Keratinocyte (primary cell): ENCODE data around the gene DES. TPM values are rescaled to one million over a fixed set of nuclear protein-coding genes. Genes with fewer than 3 reads are reported as not detected.

Experiments
- DNase-seq: peaks from one replicate; pipeline ENCODE4 v3.0.0-alpha.2; 2011; ENCODE audit warnings: low read depth, missing footprints, low spot score
- FAIRE-seq: peaks from 2 replicates; lab custom pipeline; 2011; peaks lifted over from hg19 to GRCh38; lab: Jason Lieb, UNC
- H2AFZ ChIP-seq: 2 replicates; pipeline ENCODE4 v1.6.0; 2012; ENCODE audit warnings: low read length, control low read depth, inconsistent platforms; ENCODE audit not compliant: control insufficient read depth
- H3K27ac ChIP-seq: 2 replicates; pipeline ENCODE4 v1.5.1; 2011; ENCODE audit warnings: low read length; ENCODE audit not compliant: control insufficient read depth, insufficient read depth
- H3K27me3 ChIP-seq: 3 replicates; pipeline ENCODE4 v1.6.0; 2011; ENCODE audit warnings: low read length; ENCODE audit not compliant: control insufficient read depth, insufficient read depth; ENCODE audit errors: extremely low read depth
- H3K36me3 ChIP-seq, 2 experiments: 2 replicates in 1 of 2; 3 replicates in 1 of 2; pipeline ENCODE4 v1.5.1; 2011; ENCODE audit warnings: low read length in 2 of 2, mild to moderate bottlenecking in 1 of 2; ENCODE audit not compliant: control insufficient read depth in 2 of 2, insufficient read depth in 2 of 2; ENCODE audit errors: extremely low read depth in 1 of 2
- H3K4me1 ChIP-seq: 3 replicates; pipeline ENCODE4 v1.5.1; 2011; ENCODE audit warnings: low read length; ENCODE audit not compliant: control insufficient read depth, insufficient read depth; ENCODE audit errors: extremely low read depth
- H3K4me2 ChIP-seq: 3 replicates; pipeline ENCODE4 v1.6.0; 2011; ENCODE audit warnings: low read depth, low read length; ENCODE audit not compliant: control insufficient read depth, insufficient read depth; ENCODE audit errors: extremely low read depth
- H3K4me3 ChIP-seq, 3 experiments: fragments of 200-600 bp in 1 of 3; sonication (generic) in 1 of 3; 2 replicates in 2 of 3; 3 replicates in 1 of 3; pipeline ENCODE4 v1.5.1; 2011 to 2016; ENCODE audit warnings: low read length in 3 of 3, mild to moderate bottlenecking in 3 of 3, control low read depth in 2 of 3, inconsistent platforms in 1 of 3, low read depth in 1 of 3, mixed read lengths in 1 of 3, mixed run types in 1 of 3, moderate library complexity in 1 of 3; ENCODE audit not compliant: control insufficient read depth in 2 of 3, insufficient read depth in 2 of 3; ENCODE audit errors: extremely low read depth in 1 of 3
- H3K79me2 ChIP-seq: 2 replicates; pipeline ENCODE4 v1.6.0; 2012; ENCODE audit warnings: low read length; ENCODE audit not compliant: control insufficient read depth, insufficient read depth
- H3K9ac ChIP-seq: 3 replicates; pipeline ENCODE4 v1.6.0; 2011; ENCODE audit warnings: low read length; ENCODE audit not compliant: control insufficient read depth, insufficient read depth; ENCODE audit errors: extremely low read depth
- H3K9me1 ChIP-seq: 3 replicates; pipeline ENCODE4 v1.6.0; 2011; ENCODE audit warnings: low read length; ENCODE audit not compliant: control insufficient read depth, insufficient read depth; ENCODE audit errors: extremely low read depth
- H3K9me3 ChIP-seq: 2 replicates; pipeline ENCODE4 v1.5.1; 2012; ENCODE audit warnings: low read depth, low read length; ENCODE audit not compliant: control insufficient read depth
- H4K20me1 ChIP-seq: 3 replicates; pipeline ENCODE4 v1.6.0; 2011; ENCODE audit warnings: low read length; ENCODE audit not compliant: control insufficient read depth, insufficient read depth; ENCODE audit errors: extremely low read depth
- CTCF ChIP-seq, 3 experiments: IDR thresholded peaks in 1 of 3; conservative IDR thresholded peaks in 1 of 3; optimal IDR thresholded peaks in 1 of 3; 2 replicates in 2 of 3; 3 replicates in 1 of 3; pipeline versions ENCODE3 to v1.5.1; 2011; ENCODE audit warnings: low read length in 3 of 3, mild to moderate bottlenecking in 3 of 3, moderate library complexity in 2 of 3, control low read depth in 1 of 3, inconsistent platforms in 1 of 3; ENCODE audit not compliant: insufficient read depth in 2 of 3; ENCODE audit errors: extremely low read depth in 1 of 3
- EZH2 ChIP-seq: IDR thresholded peaks from one replicate; pipeline ENCODE4 v1.6.1; 2012; ENCODE audit warnings: inconsistent platforms, mild to moderate bottlenecking, low read length, moderate library complexity
- dilution Hi-C: fragments of 300-500 bp; cut with MboI; formaldehyde crosslinking; loops from one replicate; pipeline ENCODE4 v1.7.0; 2020; ENCODE audit warnings: low sequenced_read_pairs; ENCODE audit not compliant: extremely low pct_ligation_motif_present
- polyA plus RNA-seq, 5 experiments: library from polyadenylated mRNA; depleted of rRNA in 3 of 5; stranded (reverse) in 3 of 5; stranded (forward) in 1 of 5; unstranded in 1 of 5; fragments of >200 nt; gene quantifications; 1 replicate in 1 of 5; 2 replicates in 3 of 5; 3 replicates in 1 of 5; pipeline versions ENCODE4 v1.2.1 to v1.2.3, GENCODE V29; 2011 to 2012; ENCODE audit warnings: missing spikeins in 2 of 5, low read depth in 1 of 5, low replicate concordance in 1 of 5

DES gene
- polyA plus RNA-seq, 1 donor (not counting 4 experiments of a cell fraction or from before 2014, with no cell fraction given): not detected

GRCh38 chr2:219410390-219410789 lies 7.8 kb upstream of the DES start:
- dilution Hi-C loops: no loop called here

DNA sequence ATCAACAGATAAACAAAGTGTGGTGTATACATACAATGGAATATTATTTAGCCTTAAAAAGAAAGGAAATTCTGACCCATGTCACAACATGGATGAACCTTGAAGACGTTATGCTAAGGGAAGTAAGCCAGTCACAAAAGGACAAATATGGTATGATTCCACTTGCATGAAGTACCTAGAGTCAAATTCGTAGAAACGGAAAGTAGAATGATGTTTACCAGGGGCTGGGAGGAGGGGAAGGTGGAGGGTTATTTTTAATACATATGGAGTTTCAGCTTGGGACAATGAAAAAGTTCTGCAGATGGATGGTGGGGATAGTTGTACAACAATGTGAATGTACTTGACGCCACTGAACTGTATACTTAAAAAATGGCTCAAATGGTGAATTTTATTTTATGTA lies 3.3 kb upstream of the DES start:
- Histone ChIP-seq H3K9me3 (peaks cover 2% of the 10 kb centered on the region), H3K4me1 (no peaks in the 10 kb centered on the region), H4K20me1 (no peaks in the 10 kb centered on the region), H3K9me1 (no peaks in the 10 kb centered on the region), H2AFZ (no peak overlapping the region), H3K4me2 (no peak overlapping the region), H3K79me2 (no peaks in the 10 kb centered on the region), H3K27ac (no peak overlapping the region), H3K9ac (no peak overlapping the region), H3K36me3 (no peaks in the 10 kb centered on the region), H3K4me3 (no peak overlapping the region), H3K27me3 (peaks cover 28% of the 10 kb centered on the region)
- no peak for FAIRE-seq
- dilution Hi-C loops: no loop called here
- no peak for DNase-seq
- TF ChIP-seq EZH2 (no peak), CTCF (optimal IDR thresholded peaks at IDR 0.05 in 1 of 3, IDR thresholded peaks at IDR 0.05 in 1 of 3, conservative IDR thresholded peaks at IDR 0.05 in 1 of 3; ENCODE audit: extremely low read depth in 1 of 3, insufficient read depth in 2 of 3, low read length in 3 of 3) (no peak)

More at GRCh38 chr2:219410390-219410789, 7.8 kb upstream of the DES start:
- no peak for DNase-seq
- H4K20me1 ChIP-seq: no peaks in the 10 kb centered on the region
- no peak overlapping the region for H3K9ac ChIP-seq
- no peaks in the 10 kb centered on the region for H3K9me1 ChIP-seq
- no peak for TF ChIP-seq CTCF (optimal IDR thresholded peaks at IDR 0.05 in 1 of 3, IDR thresholded peaks at IDR 0.05 in 1 of 3, conservative IDR thresholded peaks at IDR 0.05 in 1 of 3; ENCODE audit: extremely low read depth in 1 of 3, insufficient read depth in 2 of 3, low read length in 3 of 3)
- no peak for TF ChIP-seq EZH2
- no peaks in the 10 kb centered on the region for H3K36me3 ChIP-seq
- peaks cover 4% of the 10 kb centered on the region for H3K27me3 ChIP-seq
- no peak overlapping the region for H3K27ac ChIP-seq
- no peaks in the 10 kb centered on the region for H3K79me2 ChIP-seq
- H3K4me2 ChIP-seq: no peak overlapping the region
- no peaks in the 10 kb centered on the region for H3K4me1 ChIP-seq
- no peak overlapping the region for H2AFZ ChIP-seq
- no peak overlapping the region for H3K4me3 ChIP-seq
- peaks cover 2% of the 10 kb centered on the region for H3K9me3 ChIP-seq
- no peak for FAIRE-seq
